Lower leg skin (tissue), 4 donors: Measurements from ENCODE around the gene FUCA1. TPM values are rescaled to one million over a fixed set of nuclear protein-coding genes. Genes with fewer than 3 reads are reported as not detected.
A peak's percentile ranks its signal among the peaks of the same experiment; 100 is the strongest.
"Not testable (repeated sequence)": the region's sequence is repeated elsewhere in the genome, so short reads cannot be mapped to it uniquely, and the experiment has no call there.

Experiments
- DNase-seq, 2 donors: peaks; one replicate each; pipeline ENCODE4 v3.0.0-alpha.2; 2019; ENCODE audit warnings: low spot score in 2 of 2
- H3K4me3 ChIP-seq: fragments of 200-600 bp; sonication (generic); 2 replicates; pipeline ENCODE4 v1.5.1; 2017; ENCODE audit warnings: mild to moderate bottlenecking, low read depth; ENCODE audit not compliant: poor library complexity, severe bottlenecking
- POLR2A ChIP-seq, 2 donors: fragments of 450-650 bp; IDR thresholded peaks; one replicate each; pipeline ENCODE4 v1.6.1; 2016 to 2017; ENCODE audit warnings: antibody characterized with exemption in 2 of 2, mild to moderate bottlenecking in 1 of 2, moderate library complexity in 1 of 2
- WGBS, 2 donors: methylation state at CpG; one replicate each; pipeline ENCODE4 v1.1.5; 2018; 5-methylcytosine and 5-hydroxymethylcytosine counted together
- intact Hi-C: fragments of 100-400 bp; cut with DNase I; formaldehyde crosslinking; loops from one replicate; pipeline ENCODE4 v1.15.0; 2023; ENCODE audit warnings: low total_unique reads
- total RNA-seq, 4 donors: library from RNA; depleted of rRNA; stranded (reverse); fragments of >200 nt; gene quantifications; one replicate each; pipeline ENCODE4 v1.1.0, GENCODE V29; 2016
- TF ChIP-seq, protein P1 (sequence below), 3 donors: fragments of 450-650 bp; IDR thresholded peaks; one replicate each; pipeline ENCODE4 v1.5.1; 2016; ENCODE audit warnings: antibody characterized with exemption in 3 of 3, mild to moderate bottlenecking in 3 of 3, moderate library complexity in 2 of 3

Gene FUCA1
- total RNA-seq, 4 donors from 2014 or later: 11.6 to 23.5 (median 18.7) TPM

DNA sequence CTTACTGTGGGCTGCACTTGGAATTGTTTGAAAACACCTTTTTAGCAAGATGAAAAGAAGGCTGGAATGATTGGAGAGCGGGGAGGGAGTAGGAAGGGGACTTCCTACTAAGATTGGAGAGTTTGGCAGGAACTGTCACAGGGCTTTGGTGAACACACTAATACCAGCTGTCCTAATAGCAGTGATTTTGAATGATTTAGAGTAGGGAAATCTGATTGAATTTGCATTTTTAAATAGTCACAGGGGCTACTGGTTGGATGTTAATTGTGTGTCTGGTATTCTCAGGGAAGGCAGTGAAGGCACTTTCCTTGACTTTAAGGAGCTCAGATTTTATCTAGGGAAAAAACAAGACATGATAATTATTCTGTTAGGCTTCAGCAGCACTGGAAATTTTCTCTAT is 40.4 kb downstream of the FUCA1 start:
- TF ChIP-seq POLR2A (IDR thresholded peaks at IDR 0.05): no peak
- TF ChIP-seq, protein P1, sequence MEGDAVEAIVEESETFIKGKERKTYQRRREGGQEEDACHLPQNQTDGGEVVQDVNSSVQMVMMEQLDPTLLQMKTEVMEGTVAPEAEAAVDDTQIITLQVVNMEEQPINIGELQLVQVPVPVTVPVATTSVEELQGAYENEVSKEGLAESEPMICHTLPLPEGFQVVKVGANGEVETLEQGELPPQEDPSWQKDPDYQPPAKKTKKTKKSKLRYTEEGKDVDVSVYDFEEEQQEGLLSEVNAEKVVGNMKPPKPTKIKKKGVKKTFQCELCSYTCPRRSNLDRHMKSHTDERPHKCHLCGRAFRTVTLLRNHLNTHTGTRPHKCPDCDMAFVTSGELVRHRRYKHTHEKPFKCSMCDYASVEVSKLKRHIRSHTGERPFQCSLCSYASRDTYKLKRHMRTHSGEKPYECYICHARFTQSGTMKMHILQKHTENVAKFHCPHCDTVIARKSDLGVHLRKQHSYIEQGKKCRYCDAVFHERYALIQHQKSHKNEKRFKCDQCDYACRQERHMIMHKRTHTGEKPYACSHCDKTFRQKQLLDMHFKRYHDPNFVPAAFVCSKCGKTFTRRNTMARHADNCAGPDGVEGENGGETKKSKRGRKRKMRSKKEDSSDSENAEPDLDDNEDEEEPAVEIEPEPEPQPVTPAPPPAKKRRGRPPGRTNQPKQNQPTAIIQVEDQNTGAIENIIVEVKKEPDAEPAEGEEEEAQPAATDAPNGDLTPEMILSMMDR (IDR thresholded peaks at IDR 0.05): no peak
- H3K4me3 ChIP-seq: no peak overlapping the region
- no peak for DNase-seq
- intact Hi-C loops: no loop called here
- 65 to 83% methylated on average over 1 of the region's 1 CpG for WGBS, 2 donors

DNA sequence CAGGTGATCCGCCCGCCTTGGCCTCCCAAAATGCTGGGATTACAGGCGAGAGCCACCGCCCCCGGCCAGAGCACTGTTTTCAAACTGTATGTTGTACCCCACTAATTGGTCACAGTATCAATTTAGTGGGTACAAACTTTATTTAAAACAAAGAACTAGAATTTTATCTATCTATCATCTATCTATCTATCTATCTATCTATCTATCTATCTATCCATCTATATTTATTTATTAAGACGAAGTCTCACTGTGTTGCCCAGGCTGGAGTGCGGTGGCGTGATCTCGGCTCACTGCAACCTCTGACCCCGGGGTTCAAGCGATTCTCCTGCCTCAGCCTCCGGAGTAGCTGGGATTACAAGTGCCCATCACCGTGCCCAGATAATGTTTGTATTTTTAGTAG is 41.5 kb downstream of the FUCA1 start:
- H3K4me3 ChIP-seq, DNase-seq, intact Hi-C loops: not testable (repeated sequence)
- WGBS, 2 donors: 96% methylated on average over 13 of the region's 13 CpGs

DNA sequence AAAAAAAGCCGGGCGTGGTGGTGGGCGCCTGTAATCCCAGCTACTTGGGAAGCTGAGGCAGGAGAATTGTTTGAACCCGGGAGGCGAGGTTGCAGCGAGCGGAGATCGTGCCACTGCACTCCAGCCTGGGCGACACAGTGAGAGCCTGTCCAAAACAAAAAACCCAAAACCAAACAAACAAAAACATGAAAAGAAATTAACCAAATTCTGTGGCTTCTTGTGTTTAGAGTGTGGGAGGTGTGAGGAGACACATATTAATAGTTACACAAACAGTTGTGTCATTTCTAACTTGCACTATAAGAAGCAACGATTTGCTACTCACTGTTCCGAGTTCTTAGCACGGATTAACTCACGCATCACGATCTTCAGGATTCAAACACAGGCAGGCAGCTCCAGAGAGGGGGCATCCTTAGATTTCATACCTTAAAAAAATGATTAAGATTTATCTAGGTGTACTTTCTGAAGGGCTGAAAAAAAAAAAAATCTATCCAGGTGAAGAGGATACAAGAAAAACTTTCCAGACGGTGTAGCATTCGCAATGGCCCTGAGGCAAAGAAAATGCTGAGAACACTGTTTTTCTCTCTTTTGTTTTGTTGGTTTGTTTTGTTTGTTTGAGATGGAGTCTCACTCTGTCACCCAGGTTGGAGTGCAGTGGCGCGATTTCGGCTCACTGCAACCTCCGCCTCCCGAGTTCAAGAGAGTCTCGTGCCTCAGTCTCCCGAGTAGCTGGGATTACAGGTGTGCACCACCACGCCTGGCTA is 42.1 kb downstream of the FUCA1 start:
- no peak for DNase-seq
- TF ChIP-seq POLR2A (IDR thresholded peaks at IDR 0.05): no peak
- TF ChIP-seq, protein P1 (IDR thresholded peaks at IDR 0.05): no peak
- H3K4me3 ChIP-seq: no peak overlapping the region
- whole genome bisulfite sequencing, 2 donors: 52 to 70% methylated on average over 21 to 24 of the region's 24 CpGs
- intact Hi-C loops: no loop called here

DNA sequence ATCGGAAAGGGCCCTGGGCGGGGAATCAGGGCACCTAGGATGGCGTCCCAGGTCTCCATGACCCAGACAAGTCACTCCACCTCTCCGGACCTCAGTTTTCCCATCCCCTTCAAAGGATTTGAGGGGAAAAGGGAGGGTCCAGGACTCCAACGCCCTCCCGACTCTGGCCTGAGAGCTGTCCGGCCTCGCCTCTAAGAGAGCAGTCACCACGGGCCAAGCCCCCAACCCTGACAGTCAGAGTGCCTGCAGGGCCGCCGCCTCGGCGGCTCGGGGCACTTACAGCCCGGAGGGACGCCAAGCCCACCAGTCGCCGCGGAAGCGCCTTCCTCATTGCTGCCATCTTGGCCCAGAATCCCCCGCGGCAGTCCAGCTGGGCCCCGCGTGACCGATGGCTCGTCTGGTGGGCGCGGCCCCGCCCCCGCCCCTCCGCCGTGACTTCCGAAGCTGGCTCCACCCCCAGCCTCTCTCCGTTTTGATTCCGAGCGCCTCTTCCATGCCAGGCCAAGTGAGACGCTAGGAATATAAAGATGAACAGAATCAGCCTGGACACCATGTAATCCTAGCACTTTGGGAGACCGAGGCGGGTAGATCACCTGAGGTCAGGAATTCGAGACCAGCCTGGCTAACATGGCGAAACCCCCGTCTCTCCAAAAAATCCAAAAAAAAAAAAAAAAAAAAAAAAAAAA is 42.9 kb downstream of the FUCA1 start, which contains the start of gene HMGCL:
Gene HMGCL (minus strand): TSS at position 354 of the 686 bp plus-strand sequence. CDS start 14 bp downstream, at position 340.
- intact Hi-C loops: no loop called here
- H3K4me3 ChIP-seq: peak within 1 kb of the TSS; percentile 99
- DNase-seq: peak; percentile 89 to 98
- WGBS, 2 donors: 0% methylated on average over 22 to 35 of the region's 42 CpGs
- TF ChIP-seq, protein P1 (IDR thresholded peaks at IDR 0.05): no peak
- peak in 1 of 2 donors; percentile 38 for TF ChIP-seq POLR2A (IDR thresholded peaks at IDR 0.05)

DNA sequence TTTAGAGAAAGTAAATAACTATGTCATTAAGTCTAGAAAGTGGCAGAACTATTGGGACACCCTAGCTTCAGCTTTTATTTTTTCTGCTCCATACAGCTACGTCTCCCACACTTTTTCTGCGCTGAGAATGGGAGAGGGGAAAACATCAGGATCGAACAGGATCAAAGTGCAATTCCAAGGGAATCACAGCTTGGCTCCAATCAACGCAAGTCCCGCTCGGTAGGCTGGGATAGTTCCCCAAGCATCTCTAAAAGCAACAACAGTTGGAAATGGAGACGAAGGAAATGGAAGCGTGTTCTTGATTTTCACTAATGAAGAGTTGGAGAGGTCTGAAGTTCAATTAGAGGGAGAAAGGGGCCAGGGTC is 43.4 kb downstream of the FUCA1 start:
- no peak for DNase-seq
- intact Hi-C loops: no loop called here
- WGBS, 2 donors: 5 to 6% methylated on average over 8 of the region's 8 CpGs
- H3K4me3 ChIP-seq: peak overlapping the region; percentile 99
- no peak for TF ChIP-seq POLR2A (IDR thresholded peaks at IDR 0.05)

DNA sequence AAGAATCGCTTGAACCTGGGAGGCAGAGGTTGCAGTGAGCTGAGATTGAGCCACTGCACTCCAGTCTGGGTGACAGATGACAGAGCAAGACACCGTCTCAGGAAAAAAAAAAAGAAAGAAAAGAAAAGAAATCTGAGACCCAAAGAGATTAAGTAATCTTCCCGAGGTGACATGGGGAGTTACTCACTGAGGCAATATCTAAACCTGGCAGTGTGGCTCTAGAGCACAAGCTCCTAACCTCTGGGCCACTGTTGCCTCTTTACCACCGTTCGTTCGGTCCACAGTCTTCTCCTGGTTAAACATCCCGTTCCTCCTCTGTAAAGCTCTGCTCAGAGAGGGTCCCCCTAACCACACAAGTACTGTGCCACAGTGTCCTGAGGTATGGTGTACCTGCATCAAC is 44.3 kb downstream of the FUCA1 start:
- intact Hi-C loops: no loop called here
- DNase-seq: no peak
- no peak overlapping the region for H3K4me3 ChIP-seq
- WGBS, 2 donors: 80 to 85% methylated on average over 7 of the region's 7 CpGs
- no peak for TF ChIP-seq POLR2A (IDR thresholded peaks at IDR 0.05)
- TF ChIP-seq, protein P1 (IDR thresholded peaks at IDR 0.05): no peak
